GM19467 (cell line): Measurements from ENCODE around the gene ABCB9.
"Not testable (repeated sequence)": the region's sequence is repeated elsewhere in the genome, so short reads cannot be mapped to it uniquely, and the experiment has no call there.

Source experiments
- ATAC-seq: cut with Tn5 transposase; IDR thresholded peaks from one replicate; pipeline ENCODE4 v1.9.1; 2021; ENCODE audit warnings: mild to moderate bottlenecking, moderate library complexity; ENCODE audit not compliant: unreplicated experiment

Gene ABCB9

DNA sequence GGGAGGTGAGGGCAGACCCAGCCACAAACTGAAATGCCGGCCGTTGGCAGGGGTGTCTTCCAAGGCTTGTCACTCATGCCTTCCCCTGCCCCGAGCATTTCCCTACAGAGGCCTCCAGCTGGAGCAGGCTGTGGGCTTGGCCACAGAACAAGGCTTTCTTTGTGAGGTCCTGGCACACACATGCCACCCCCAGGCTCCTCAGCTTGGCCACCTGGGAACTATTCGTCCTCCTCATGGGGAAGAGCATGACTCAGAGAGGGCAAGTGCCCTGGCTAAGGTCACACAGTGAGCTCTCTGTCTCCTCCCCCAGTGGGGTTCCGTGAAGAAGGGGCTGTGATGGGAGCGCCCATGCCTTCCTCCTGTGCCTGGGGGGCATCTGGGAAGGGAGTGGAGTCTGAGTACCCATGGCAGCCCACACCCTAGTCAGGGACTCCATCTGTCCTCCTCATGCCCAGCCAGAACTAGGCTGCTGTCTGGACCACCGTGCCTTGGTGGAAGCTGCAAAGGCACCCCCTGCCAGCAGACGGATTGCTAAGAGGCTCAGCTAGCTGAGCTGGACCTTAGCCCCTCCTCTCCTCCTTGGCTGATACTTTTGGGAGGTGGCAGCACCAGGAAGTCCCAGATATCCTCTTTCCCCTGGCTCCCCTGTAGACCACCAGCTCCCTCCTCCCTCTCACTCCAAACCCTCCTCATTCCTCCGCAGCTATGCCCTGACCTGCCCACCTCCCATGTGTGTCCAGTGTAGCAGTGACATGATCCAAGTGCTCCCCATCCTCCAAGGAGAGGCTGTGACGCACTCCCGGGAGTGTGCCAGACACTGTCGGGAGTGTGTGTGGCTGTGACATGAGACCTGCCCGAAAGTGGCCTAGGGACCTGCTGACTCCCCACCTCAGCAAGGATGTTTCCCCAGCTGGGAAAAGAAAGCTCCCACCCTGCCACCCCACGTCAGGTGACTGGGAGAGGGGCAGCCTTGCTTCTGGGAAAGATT, 21.4 kb downstream of the ABCB9 start:
- no peak for ATAC-seq

DNA sequence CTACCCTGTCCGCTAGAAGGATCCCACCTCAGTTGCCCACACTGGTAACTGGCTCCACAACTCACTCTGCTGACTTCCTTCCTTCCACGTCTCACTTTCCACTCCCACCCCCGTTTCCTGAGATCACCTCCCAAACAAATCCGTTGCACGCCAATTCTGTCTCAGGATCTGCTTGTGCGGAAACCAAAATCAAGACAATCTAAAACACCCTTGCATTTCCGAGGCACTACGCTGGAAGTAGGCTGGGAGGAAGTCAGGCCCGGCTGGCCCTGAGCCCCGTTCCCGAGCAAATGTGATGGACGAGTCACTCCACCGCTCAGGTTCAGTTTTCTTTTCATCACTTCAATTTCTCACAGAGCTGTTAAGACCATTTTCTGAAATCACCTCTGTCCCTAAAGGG, 23.1 kb downstream of the ABCB9 start:
- ATAC-seq: no peak

DNA sequence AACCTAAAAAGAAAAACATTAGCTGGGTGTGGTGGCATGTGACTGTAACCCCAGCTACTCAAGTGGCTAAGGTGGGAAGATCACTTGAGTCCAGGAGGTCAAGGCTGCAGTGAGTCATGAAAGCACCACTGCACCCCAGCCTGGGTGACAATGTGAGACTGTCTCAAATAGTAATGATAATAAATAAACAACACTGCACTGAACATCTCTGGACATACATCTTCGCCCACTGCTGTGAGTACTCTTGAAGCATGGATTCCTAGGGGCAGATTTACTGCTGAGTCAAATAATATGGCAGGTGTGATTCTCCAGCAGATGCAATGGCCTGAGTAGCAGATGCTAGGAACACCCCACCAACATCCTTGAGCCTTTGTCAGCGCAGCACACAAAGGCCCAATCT, 23.6 kb downstream of the ABCB9 start:
- ATAC-seq: no peak

DNA sequence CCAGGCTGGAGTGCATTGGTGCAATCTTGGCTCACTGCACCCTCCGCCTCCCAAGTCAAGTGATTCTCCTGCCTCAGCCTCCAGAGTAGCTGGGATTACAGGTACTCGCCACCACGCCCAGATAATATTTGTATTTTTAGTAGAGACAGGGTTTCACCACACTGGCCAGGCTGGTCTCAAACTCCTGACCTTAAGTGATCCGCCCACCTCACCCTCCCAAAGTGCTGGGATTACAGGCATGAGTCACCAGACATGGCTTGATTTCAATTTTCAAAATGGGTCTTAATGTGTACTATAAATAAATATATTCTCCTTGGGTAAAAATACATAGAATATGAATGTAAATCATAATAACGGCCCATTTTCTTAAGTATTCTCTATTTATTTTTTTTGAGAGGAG, 24.9 kb downstream of the ABCB9 start:
- not testable (repeated sequence) for ATAC-seq

DNA sequence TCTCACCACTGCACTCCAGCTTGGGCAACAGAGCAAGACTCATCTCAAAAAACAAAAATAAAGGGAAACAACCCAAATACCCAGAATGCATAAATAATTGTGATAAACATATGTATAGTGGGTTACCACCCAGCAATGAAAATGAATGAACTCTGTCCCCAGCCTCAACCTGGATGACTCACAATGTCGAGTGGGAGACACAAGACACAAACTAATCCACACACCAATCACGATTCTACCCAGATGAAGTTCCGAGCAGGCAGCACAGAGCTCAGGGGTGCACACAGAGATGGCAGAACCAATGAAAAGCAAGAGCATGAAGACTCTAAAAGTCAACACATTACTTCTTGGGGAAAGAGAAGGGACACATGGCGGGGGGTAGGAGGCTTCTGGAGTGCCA, 27.1 kb downstream of the ABCB9 start:
- ATAC-seq: no peak

DNA sequence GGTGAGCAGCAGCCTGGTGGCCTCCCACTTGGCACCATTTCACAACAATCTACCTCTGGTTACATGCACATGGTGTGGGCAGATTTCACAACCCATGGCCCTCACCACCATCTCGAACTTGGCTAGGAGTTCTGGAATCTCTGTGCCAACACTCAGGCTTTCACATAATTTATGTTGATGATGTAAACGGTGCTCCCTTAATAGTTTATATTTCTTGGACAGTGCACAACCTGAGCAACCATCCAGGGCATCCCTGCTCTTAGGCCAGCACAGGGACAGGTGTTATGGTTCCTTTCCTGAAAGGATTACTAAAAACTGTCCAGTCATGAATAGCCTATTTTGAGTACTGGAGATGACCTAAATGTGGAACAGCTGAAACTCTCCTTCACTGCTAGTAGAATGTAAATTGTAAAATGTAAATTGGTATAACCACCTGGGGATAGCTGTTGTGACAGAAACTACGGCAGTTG, 28.6 kb downstream of the ABCB9 start:
- ATAC-seq: no peak

DNA sequence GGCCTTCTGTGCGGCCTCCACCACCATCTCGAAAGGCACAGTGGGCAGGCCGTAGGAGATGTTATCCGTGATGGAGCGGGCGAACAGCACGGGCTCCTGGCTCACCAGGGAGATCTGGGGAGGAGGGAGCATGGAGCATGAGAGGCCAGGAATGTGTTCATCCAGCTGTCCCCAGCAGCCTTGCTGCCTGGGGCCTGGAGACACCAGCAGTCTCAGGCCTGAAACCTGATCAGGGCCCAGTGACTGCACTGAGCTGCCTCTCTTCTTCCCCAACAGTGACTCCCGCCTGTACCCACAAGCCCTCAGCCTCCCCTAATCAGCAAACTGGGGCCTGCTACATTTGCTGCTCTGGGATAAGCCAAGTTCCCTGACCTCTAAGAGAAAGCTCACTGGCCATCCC, 30.9 kb downstream of the ABCB9 start:
- ATAC-seq: no peak

DNA sequence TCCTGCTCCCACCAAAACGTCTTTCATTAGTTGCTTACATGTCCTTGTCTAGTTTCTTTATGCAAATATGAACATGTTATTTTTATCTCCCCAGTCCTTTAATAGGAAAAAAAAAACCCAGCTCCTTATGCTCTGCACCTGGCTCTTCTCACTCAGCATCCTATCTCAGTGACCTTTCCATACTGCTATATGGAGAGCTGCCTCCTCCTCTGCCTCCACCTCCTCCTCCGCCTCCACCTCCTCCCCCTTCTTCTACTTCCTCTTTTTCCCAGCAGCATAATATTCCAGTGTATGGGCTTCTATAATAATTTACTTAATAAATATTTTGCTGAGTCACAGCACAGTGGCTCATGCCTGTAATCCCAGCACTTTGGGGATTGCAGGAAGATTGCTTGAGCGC, 31.5 kb downstream of the ABCB9 start:
- no peak for ATAC-seq

DNA sequence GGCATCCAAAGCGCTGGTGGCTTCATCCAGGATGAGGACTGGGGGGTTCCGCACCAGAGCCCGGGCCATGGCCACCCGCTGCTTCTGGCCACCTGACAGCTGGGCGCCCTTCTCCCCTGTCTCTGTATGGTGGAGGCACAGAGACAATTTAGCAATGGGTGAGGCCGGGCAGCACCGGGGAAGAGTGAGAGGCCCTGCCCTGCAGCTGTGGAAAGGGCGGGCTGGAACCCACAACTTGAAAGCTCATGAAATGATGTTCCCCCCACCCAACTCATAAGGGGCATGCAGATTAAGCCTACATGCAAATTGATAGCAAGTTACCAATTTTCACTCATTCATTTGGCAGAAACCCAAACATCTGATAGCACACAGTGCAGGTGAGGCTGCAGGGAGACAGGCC, 34.1 kb downstream of the ABCB9 start:
- no peak for ATAC-seq

DNA sequence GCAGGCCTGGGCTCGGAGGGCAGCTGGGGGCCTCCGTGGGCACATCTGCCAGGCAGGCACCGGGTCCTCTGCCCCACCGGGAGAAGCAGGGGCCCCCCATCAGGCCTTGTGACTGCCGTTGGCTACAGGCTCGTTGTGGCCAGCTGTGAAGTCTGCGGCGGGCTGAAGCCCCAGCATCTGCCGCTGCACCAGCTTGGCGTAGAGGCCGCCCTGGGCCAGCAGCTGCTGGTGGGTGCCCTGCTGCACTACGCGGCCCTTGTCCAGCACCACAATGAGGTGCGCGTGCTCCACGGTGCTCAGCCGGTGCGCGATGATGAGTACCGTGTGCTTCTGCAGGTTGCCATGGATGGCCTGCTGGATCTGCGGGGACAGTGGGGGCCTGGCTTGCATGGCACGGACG, 36.5 kb downstream of the ABCB9 start:
- no peak for ATAC-seq

DNA sequence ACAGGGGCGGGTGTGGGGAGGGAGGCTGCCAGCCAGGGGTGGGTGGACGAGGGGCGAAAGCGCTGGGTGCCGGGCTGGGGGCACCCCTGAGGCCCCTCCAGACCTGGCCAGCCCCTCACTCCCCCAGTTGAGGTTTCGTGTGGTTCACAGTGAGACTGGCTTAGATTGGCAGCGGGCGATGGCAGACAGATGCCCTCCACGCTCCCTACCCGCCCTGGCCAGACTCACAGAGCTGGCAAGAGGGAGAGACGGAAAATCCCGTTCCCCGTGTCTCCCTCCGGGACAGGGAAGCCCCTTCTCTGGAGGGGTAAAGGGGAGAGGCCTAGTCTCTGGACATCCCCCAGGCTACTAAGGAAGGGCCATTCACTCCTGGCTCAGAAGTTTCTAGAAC, 37.1 kb downstream of the ABCB9 start:
- no peak for ATAC-seq

DNA sequence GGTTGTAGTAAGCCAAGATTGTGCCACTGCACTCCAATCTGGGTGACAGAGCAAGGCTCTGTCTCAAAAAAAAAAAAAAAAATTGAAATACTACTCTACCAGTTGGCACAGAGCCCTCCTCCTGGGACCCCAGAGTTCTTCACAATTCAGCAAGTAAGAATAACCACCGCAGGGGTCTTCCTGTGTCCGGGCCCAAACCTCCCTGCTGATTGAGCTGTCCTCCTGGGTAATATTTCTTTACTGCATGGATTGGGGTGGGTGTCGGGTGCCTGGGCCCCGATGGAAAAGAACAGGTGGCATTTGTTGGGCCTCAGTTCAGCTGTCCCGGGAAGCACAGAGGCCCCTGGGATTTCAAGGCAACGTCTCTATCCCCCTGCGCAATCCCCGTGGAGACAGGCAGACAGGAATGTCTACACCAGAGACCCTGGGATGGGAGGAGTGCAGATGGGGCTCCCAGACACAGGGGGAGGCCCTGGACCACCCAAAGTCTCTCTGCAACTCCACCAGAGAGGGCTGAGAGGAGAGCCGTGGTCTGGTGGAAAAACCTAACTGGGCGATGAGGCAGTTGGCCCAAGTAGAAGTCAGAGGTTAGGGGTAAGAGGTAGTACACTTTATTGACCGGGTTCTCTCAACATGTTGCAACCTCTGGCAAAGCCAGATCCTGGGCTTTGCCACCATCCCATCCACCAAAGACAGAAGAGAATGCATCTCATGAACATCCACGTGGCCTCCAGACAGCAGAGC, 37.7 kb downstream of the ABCB9 start:
- no peak for ATAC-seq

DNA sequence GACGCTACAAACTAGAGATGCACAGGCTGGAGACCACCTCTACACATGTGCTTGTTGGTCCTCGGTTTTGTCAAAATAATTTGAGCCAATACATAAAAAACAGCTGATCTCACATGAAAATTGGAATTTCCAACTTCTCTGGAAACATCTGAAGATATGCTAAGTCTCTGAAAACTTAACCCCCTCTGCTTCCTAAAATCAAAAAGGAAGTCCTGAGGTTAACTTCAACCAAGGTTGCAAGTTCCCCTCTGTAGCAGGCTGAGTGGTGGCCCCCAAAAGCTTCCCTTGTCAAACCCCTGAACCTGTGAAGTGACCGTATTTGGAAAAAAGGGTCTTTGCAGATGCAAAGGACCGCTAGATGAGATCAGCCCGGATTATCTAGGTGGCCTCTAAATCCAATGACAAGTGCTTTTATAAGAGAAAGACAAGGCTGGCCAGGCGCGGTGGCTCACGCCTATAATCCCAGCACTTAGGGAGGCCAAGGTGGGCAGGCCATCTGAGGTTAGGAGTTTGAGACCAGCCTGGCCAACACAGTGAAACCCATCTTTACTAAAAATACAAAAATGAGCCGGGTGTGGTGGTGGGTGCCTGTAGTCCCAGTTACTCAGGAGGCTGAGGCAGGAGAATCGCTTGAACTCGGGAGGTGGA, 38.4 kb downstream of the ABCB9 start:
- ATAC-seq: no peak

DNA sequence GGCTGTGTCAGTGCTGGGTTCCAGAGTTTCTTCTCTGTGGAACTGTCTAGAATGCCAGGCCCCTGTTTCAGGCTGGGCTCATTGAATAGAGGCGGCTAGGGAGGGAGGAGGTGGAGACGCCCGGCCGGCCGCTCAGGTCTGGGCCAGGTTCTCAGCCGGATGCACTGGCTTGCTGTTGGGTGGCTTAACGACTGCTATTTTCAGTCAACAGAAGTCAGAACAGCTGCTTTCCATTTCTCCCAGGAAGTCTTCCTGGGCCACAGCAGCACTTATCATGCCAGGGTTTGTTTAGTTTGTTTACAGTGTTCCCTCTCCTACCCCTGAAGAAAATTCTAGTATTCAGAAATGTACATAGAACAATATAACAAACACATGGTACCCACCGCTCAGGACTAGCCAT, 44.3 kb downstream of the ABCB9 start:
- ATAC-seq: no peak

DNA sequence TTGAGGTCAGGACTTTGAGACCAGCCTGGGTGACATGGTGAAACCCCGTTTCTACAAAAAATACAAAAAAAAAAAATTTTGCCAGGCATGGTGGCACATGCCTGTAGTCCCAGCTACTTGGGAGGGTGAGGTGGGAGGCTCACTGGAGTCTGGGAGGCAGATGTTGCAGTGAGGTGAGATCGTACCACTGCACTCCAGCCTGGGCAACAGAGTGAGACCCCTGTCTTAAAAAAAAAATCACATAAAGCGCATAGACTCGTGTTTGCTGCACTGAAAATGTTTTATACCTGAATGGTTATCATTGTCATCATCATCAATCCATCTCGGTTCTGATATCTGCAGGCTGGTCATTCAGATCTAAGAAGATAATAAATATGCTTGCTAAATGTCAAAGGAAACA, 45.6 kb downstream of the ABCB9 start:
- ATAC-seq: no peak

DNA sequence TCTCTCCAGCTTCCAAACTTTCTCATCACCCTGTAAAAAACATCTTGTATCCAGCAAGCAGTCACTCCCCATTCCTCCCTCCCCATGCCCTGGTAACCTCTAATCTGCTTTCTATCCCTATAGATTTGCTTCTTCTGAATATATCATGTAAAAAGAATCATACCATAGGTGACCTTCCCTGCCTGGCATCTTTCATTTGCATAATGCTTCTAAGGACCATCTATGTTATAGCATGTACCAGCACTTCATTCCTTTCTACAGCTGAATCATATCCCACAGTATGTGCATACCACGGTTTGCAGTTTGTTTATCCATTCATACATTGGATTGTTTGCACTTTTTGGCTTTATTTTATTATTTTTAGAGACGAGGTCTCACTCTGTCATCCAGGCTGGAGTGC, 47.4 kb downstream of the ABCB9 start:
- no peak for ATAC-seq

DNA sequence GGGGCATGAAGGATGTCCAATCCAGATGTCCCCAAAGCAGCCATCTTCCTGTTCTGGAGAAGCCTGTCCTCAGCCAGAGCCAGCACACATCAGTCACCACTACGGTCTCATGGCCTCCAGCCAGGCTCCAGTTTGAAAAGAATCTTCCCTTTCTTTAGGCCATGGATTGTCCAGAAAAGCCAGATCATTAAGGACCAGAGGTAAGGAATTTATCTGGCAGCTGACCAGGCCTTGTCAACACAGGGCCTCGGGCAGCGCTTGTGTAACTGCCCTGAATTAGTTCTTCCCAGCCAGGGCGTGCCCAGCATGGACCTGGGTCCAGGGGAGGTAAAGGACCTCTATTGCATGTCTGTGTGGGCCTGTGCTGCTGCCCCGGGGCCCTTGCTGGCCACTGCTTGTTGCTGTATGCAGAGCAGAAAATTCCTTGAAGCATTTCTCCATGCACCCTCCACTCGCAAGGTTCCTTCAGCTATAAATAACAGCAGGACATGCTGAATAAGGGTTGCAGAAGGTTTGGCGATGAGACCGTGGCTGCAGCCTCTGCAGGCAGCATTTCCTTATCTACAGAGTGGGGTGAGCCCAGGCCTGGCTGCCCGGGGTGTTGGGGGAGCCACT, 48.6 kb downstream of the ABCB9 start:
- no peak for ATAC-seq

DNA sequence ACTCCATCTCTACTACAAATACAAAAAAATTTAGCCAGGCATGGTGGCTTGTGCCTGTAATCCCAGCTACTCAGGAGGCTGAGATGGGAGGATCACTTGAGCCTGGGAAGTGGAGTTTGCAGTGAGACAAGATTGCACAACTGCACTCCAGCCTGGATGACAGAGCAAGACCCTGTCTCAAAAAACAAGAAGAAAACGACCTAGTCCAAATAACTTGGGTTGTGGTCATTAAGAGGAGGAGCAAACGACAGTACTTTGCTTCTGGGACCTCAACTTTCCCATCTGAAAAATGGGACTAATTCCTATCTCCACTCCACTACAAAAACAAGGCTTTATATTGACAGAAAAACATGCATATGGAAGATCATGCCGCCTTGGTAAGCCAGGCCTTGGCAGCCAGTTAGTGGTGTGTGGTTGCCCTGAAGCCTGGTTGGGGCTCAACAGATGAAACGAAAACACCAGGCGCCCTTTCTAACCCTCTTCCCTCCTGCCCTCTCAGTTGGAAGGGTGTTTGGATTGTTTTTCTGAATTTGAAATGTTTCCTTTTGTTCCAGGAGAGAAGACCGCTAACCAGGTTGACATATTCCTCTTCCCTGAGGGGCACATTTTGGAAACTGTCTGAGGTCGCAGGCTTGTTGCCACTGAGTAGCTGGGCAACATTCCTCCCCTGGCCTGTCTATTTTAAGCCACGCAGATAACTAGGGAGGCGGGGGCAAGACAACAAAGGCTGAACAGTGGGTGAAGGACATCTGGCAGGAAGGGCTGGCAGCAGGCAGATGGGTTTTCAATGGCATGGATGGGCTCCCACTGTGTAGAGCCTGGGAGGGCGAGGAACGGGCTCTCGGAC, 56.6 kb downstream of the ABCB9 start:
- ATAC-seq: no peak

DNA sequence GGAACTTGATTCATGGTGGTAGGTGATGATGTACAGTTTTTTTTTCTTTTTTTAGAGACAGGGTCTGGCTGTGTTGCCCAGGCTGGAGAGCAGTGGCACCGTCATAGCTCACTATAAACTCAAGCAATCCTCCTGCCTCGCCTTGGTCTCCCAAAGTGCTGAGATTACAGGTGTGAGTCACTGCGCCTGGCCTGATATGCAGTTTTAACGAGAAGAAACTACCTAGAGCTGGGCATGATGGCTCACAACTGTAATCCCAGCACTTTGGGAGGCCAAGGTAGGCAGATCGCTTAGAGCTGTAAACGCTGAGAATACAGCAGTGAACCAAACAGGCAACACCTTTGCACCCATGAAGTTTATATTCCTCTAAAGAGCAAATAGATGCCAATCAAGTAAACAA, 57.3 kb downstream of the ABCB9 start:
- ATAC-seq: no peak

DNA sequence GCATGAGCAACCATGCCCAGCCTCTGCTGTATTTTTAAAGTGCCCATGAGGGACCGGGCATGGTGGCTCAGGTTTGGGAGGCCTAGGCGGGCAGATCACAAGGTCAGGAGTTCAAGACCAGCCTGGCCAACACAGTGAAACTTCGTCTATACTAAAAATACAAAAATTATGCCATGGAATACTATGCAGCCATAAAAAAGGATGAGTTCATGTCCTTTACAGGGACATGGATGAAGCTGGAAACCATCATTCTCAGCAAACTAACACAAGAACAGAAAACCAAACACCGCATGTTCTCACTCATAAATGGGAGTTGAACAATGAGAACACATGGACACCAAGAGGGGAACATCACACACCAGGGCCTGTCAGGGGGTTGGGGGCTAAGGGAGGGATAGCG, 61.0 kb downstream of the ABCB9 start:
- not testable (repeated sequence) for ATAC-seq
